A549 (cell line): ENCODE results near the gene NFIA. TPM values are rescaled to one million over a fixed set of nuclear protein-coding genes. Genes with fewer than 3 reads are reported as not detected.

Source experiments
- ATAC-seq, 2 experiments: fragments of 200-7000 bp in 1 of 2; fragments of >200 bp in 1 of 2; cut with Nextera tagmentation in 1 of 2; cut with Tn5 transposase in 1 of 2; 3 replicates each; pipeline versions ENCODE4 v1.8.0 to v1.9.1; 2018 to 2020; ENCODE audit warnings: mild to moderate bottlenecking in 1 of 2, moderate library complexity in 1 of 2
- CTCF ChIA-PET: fragments of 300-600 bp; sonication (Branson Sonifier 250); formaldehyde crosslinking; extraction: SDS; loops from one replicate; lab custom pipeline; 2021; ENCODE audit warnings: antibody characterized with exemption, inconsistent platforms; lab: Yijun Ruan, JAX
- POLR2A ChIA-PET: fragments of 350-600 bp; formaldehyde crosslinking; extraction: SDS; loops from one replicate; lab custom pipeline; 2021; ENCODE audit warnings: antibody characterized with exemption, inconsistent platforms; lab: Yijun Ruan, JAX
- DNase-seq, 2 experiments: peaks; one replicate each; pipeline versions ENCODE4 v3.0.0 to v3.0.0-alpha.2; 2011 to 2016; ENCODE audit warnings: low read depth in 1 of 2, low spot score in 1 of 2
- FAIRE-seq: peaks from 2 replicates; lab custom pipeline; 2011; peaks lifted over from hg19 to GRCh38; lab: Jason Lieb, UNC
- H3K27ac ChIP-seq, 2 experiments: fragments of >200 bp; sonication (Bioruptor Twin); formaldehyde crosslinking; 3 replicates each; pipeline ENCODE4 v1.5.1; 2016 to 2017
- H3K4me1 ChIP-seq: fragments of >200 bp; sonication (Bioruptor Twin); formaldehyde crosslinking; 3 replicates; pipeline ENCODE4 v1.6.1; 2016
- H3K4me2 ChIP-seq: fragments of >200 bp; sonication (Bioruptor Twin); formaldehyde crosslinking; 3 replicates; pipeline ENCODE4 v1.6.1; 2016
- H3K4me3 ChIP-seq: fragments of >200 bp; sonication (Bioruptor Twin); formaldehyde crosslinking; 3 replicates; pipeline ENCODE4 v1.5.1; 2016
- H3K9me3 ChIP-seq: fragments of >200 bp; sonication (Bioruptor Twin); formaldehyde crosslinking; 3 replicates; pipeline ENCODE4 v1.6.1; 2016
- BCL3 ChIP-seq: fragments of >200 bp; sonication (Bioruptor Twin); formaldehyde crosslinking; IDR thresholded peaks from 3 replicates; pipeline ENCODE4 v1.6.1; 2016
- CBX8 ChIP-seq: fragments of 200-600 bp; sonication (generic); IDR thresholded peaks from 2 replicates; pipeline ENCODE4 v1.6.1; 2016
- CHD2 ChIP-seq: fragments of 150-350 bp; IDR thresholded peaks from 2 replicates; pipeline ENCODE4 v1.6.1; 2014; ENCODE audit warnings: low read length; ENCODE audit not compliant: partially characterized antibody
- EHMT2 ChIP-seq: fragments of 200-600 bp; sonication (generic); IDR thresholded peaks from 2 replicates; pipeline ENCODE4 v1.6.1; 2016; ENCODE audit warnings: antibody characterized with exemption, low read depth, mild to moderate bottlenecking, moderate library complexity
- EP300 ChIP-seq, 2 experiments: fragments of >200 bp; sonication (Bioruptor Twin); formaldehyde crosslinking; IDR thresholded peaks; 2 replicates in 1 of 2; 3 replicates in 1 of 2; pipeline ENCODE4 v1.6.1; 2016 to 2017
- ESRRA ChIP-seq: fragments of 150-350 bp; IDR thresholded peaks from 2 replicates; pipeline ENCODE4 v1.6.1; 2014; ENCODE audit warnings: mild to moderate bottlenecking, low read length, borderline replicate concordance
- FOSL2 ChIP-seq, 2 experiments: fragments of 450-650 bp in 1 of 2; fragments of >200 bp in 1 of 2; sonication (Bioruptor Twin) in 1 of 2; formaldehyde crosslinking; IDR thresholded peaks; 2 replicates each; pipeline versions ENCODE4 v1.5.0 to v1.6.1; 2016 to 2020; ENCODE audit warnings: mild to moderate bottlenecking in 1 of 2, moderate library complexity in 1 of 2
- FOXS1 ChIP-seq: fragments of 250-450 bp; sonication (Bioruptor Pico); IDR thresholded peaks from 2 replicates; pipeline ENCODE4 v1.5.0; 2020; ENCODE audit warnings: mild to moderate bottlenecking, moderate library complexity
- GATA3 ChIP-seq: IDR thresholded peaks from 2 replicates; pipeline ENCODE4 v1.6.1; 2012; ENCODE audit warnings: borderline replicate concordance
- HOXA7 ChIP-seq: fragments of 250-450 bp; sonication (Bioruptor Pico); IDR thresholded peaks from 2 replicates; pipeline ENCODE4 v1.5.0; 2020; ENCODE audit warnings: mild to moderate bottlenecking, moderate library complexity
- HOXB5 ChIP-seq: fragments of 250-450 bp; sonication (Bioruptor Pico); IDR thresholded peaks from 2 replicates; pipeline ENCODE4 v1.5.0; 2020; ENCODE audit warnings: mild to moderate bottlenecking, moderate library complexity
- JUNB ChIP-seq: fragments of >200 bp; sonication (Bioruptor Twin); formaldehyde crosslinking; IDR thresholded peaks from 2 replicates; pipeline ENCODE4 v1.6.1; 2016
- KDM5A ChIP-seq: fragments of 200-600 bp; sonication (generic); IDR thresholded peaks from 2 replicates; pipeline ENCODE4 v1.6.1; 2016; ENCODE audit warnings: antibody characterized with exemption, mild to moderate bottlenecking
- MAFK ChIP-seq: fragments of 450-650 bp; IDR thresholded peaks from 2 replicates; pipeline ENCODE4 v1.6.1; 2014; ENCODE audit not compliant: partially characterized antibody
- MYC ChIP-seq: IDR thresholded peaks from 2 replicates; pipeline ENCODE4 v1.6.1; 2012; ENCODE audit warnings: mild to moderate bottlenecking, inconsistent platforms, low read length, improper control_type of control experiment, borderline replicate concordance
- NR3C1 ChIP-seq: fragments of >200 bp; sonication (Bioruptor Twin); formaldehyde crosslinking; IDR thresholded peaks from 3 replicates; pipeline ENCODE4 v1.6.1; 2017
- PBX3 ChIP-seq: IDR thresholded peaks from 2 replicates; pipeline ENCODE4 v1.6.1; 2012
- POLR2A ChIP-seq: IDR thresholded peaks from 2 replicates; pipeline ENCODE4 v1.6.1; 2012; ENCODE audit warnings: mild to moderate bottlenecking, low read length
- RARB ChIP-seq: fragments of 250-450 bp; sonication (Bioruptor Pico); IDR thresholded peaks from 2 replicates; pipeline ENCODE4 v1.8.0; 2021; ENCODE audit warnings: mild to moderate bottlenecking, moderate library complexity
- RFX5 ChIP-seq: fragments of 450-650 bp; IDR thresholded peaks from 2 replicates; pipeline ENCODE4 v1.7.1; 2014; ENCODE audit warnings: antibody characterized with exemption, mild to moderate bottlenecking, moderate library complexity
- SMC3 ChIP-seq: fragments of >200 bp; sonication (Bioruptor Twin); formaldehyde crosslinking; IDR thresholded peaks from 3 replicates; pipeline ENCODE4 v1.6.1; 2018; ENCODE audit warnings: inconsistent platforms
- SREBF2 ChIP-seq: fragments of 450-650 bp; IDR thresholded peaks from 2 replicates; pipeline ENCODE4 v1.6.1; 2014; ENCODE audit warnings: mild to moderate bottlenecking, moderate library complexity
- TFCP2L1 ChIP-seq: fragments of 250-450 bp; sonication (Bioruptor Pico); IDR thresholded peaks from 2 replicates; pipeline ENCODE4 v1.5.0; 2021; ENCODE audit warnings: mild to moderate bottlenecking
- USF2 ChIP-seq: fragments of 450-650 bp; IDR thresholded peaks from 2 replicates; pipeline ENCODE4 v1.6.1; 2014; ENCODE audit warnings: antibody characterized with exemption
- ZSCAN20 ChIP-seq: fragments of 250-450 bp; sonication (Bioruptor Pico); IDR thresholded peaks from 2 replicates; pipeline ENCODE4 v1.8.0; 2022; ENCODE audit warnings: mild to moderate bottlenecking, moderate library complexity
- WGBS: methylation state at CpG from one replicate; pipeline ENCODE4 v1.1.6; 2017; ENCODE audit errors: missing lambda C conversion rate; 5-methylcytosine and 5-hydroxymethylcytosine counted together
- polyA plus RNA-seq, 4 experiments: library from polyadenylated mRNA; depleted of rRNA in 3 of 4; stranded (reverse); fragments of >200 nt; fragmentation: RNase III in 1 of 4; extraction: RNeasy Plus Mini Kit Qiagen cat#74134 plus additional on column Dnase treatment in 1 of 4; gene quantifications; 2 replicates in 3 of 4; 3 replicates in 1 of 4; pipeline ENCODE4 v1.2.3, GENCODE V29; 2011 to 2017
- TF ChIP-seq, protein P1 (sequence below): fragments of >200 bp; sonication (Bioruptor Twin); formaldehyde crosslinking; IDR thresholded peaks from 3 replicates; pipeline ENCODE4 v1.5.1; 2016

NFIA gene
- polyA plus RNA-seq, 2 of the 4 experiments (the other 2 are of a cell fraction) = 6.5 to 25.8 TPM

- FAIRE-seq (no peak), ATAC-seq (no peak), DNase-seq (no peak)
- 95% methylated on average over 5 of the region's 5 CpGs for WGBS
- no peak overlapping the region for H3K27ac ChIP-seq
- H3K4me3 ChIP-seq = no peak overlapping the region
- no peaks in the 10 kb centered on the region for H3K9me3 ChIP-seq
- peaks cover 37% of the 10 kb centered on the region for H3K4me1 ChIP-seq
- no peak overlapping the region for H3K4me2 ChIP-seq
- CTCF ChIA-PET = interaction anchor here (0.5 to 1.4 kb wide), 2 partner anchors 14 to 17 kb away, joined by 3 to 5 read pairs; no protein-coding TSS in a partner anchor
- TF ChIP-seq, protein P1, sequence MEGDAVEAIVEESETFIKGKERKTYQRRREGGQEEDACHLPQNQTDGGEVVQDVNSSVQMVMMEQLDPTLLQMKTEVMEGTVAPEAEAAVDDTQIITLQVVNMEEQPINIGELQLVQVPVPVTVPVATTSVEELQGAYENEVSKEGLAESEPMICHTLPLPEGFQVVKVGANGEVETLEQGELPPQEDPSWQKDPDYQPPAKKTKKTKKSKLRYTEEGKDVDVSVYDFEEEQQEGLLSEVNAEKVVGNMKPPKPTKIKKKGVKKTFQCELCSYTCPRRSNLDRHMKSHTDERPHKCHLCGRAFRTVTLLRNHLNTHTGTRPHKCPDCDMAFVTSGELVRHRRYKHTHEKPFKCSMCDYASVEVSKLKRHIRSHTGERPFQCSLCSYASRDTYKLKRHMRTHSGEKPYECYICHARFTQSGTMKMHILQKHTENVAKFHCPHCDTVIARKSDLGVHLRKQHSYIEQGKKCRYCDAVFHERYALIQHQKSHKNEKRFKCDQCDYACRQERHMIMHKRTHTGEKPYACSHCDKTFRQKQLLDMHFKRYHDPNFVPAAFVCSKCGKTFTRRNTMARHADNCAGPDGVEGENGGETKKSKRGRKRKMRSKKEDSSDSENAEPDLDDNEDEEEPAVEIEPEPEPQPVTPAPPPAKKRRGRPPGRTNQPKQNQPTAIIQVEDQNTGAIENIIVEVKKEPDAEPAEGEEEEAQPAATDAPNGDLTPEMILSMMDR = no peak
- no peak for TF ChIP-seq HOXA7 (CRISPR knock-in tag)
- no peak for TF ChIP-seq HOXB5 (CRISPR knock-in tag)
- no peak for TF ChIP-seq CBX8
- no peak for TF ChIP-seq SREBF2
- TF ChIP-seq EP300 (IDR thresholded peaks at IDR 0.05) = no peak
- no peak for TF ChIP-seq MAFK
- no peak for TF ChIP-seq USF2
- TF ChIP-seq KDM5A = no peak
- TF ChIP-seq PBX3 = no peak
- TF ChIP-seq SMC3 = no peak
- no peak for TF ChIP-seq TFCP2L1 (CRISPR knock-in tag)
- TF ChIP-seq FOXS1 = no peak
- no peak for TF ChIP-seq BCL3
- TF ChIP-seq ESRRA = no peak
- no peak for TF ChIP-seq ZSCAN20 (CRISPR knock-in tag)
- TF ChIP-seq RFX5 = no peak
- TF ChIP-seq POLR2A = no peak
- TF ChIP-seq NR3C1 = no peak
- POLR2A ChIA-PET = no interaction called here
Measured at GRCh38 chr1:61294930-61295329, 212.6 kb downstream of the NFIA start.

DNA sequence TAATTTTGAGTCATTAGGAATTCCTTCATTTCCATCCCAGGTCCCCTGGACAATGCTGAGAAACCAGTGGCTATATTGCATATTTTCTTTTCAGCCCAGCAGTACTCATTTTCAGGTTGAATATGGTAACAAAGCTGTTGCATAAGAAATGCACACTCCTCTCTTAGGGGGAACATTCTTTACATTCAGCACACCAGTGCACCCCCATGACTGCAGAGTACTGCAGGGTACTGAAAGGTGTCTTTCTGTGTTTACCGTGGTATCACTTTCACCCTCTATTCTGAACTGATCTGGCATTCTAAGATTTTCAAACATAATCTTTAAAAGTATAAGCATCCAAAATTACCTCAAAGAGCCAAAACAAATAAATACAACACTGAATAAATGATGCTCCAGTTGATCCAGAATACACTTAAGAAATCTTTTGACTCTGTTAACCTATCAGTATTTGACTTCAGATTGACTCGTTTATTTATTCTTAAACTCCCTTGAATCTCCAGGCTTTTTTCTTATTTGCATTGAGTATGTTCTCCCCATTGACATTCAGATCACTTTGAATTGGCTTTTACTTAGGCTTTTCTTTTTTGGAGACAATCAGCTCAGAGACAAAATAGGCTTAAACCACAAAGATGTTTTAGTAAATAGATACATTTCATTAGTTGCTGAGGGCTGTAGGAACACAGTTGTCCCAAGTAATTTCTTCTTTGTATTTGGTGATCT is 213.6 kb downstream of the NFIA start:
- FAIRE-seq (no peak), ATAC-seq (no peak), DNase-seq (no peak)
- Histone ChIP-seq H3K4me3 (no peak overlapping the region), H3K4me1 (peaks cover 47% of the 10 kb centered on the region), H3K9me3 (no peaks in the 10 kb centered on the region), H3K27ac (no peak overlapping the region; a peak in 1 of 6 replicates), H3K4me2 (no peak overlapping the region)
- CTCF ChIA-PET = interaction anchor here (1.4 kb wide), 1 partner anchor 15 kb away, joined by 3 read pairs; no protein-coding TSS in a partner anchor
- WGBS = 71% methylated on average over 2 of the region's 2 CpGs
- no peak for TF ChIP-seq EHMT2
- no peak for TF ChIP-seq CBX8
- no peak for TF ChIP-seq JUNB
- no peak for TF ChIP-seq FOSL2 (IDR thresholded peaks at IDR 0.05)
- no peak for TF ChIP-seq FOSL2 (CRISPR knock-in tag; IDR thresholded peaks at IDR 0.05)
- TF ChIP-seq ZSCAN20 (CRISPR knock-in tag) = no peak
- no peak for TF ChIP-seq MYC
- no peak for TF ChIP-seq PBX3
- no peak for TF ChIP-seq ESRRA
- TF ChIP-seq RARB (CRISPR knock-in tag) = no peak
- TF ChIP-seq GATA3 = no peak
- no peak for TF ChIP-seq CHD2
- POLR2A ChIA-PET = no interaction called here
